ENCODE data around the gene HEPACAM.

Gene HEPACAM

DNA sequence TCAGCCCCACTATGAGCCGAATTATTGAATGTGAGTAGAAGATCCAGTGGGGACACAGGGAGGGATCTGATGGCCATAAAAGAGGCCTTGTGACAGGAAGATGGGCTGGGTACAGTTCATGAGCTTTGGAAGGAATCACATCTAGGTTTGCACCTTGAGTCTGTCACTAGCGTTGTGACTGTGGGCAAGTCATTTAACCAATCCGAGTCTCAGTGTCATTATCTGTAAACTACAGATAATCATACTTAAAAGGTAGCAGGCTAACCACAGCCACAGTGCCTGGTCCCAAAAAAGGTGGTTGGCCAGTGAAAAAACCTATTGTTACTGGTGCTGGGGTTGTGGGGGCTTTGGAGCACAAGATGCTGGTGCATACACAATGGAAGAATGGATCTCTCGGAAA lies 13.0 kb downstream of the HEPACAM start:
- no peaks in the 10 kb centered on the region for H3K27me3 ChIP-seq (ENCODE audit: insufficient read depth, low read length, poor library complexity)
- no peak overlapping the region for H3K4me2 ChIP-seq (ENCODE audit: insufficient read depth, low read length)
- H3K4me3 ChIP-seq (ENCODE audit: low read depth in 1 of 2, low read length in 2 of 2), result no peak overlapping the region
- H3K9me3 ChIP-seq (ENCODE audit: insufficient read depth, low read length, severe bottlenecking), result no peaks in the 10 kb centered on the region
- TF ChIP-seq, protein P1, sequence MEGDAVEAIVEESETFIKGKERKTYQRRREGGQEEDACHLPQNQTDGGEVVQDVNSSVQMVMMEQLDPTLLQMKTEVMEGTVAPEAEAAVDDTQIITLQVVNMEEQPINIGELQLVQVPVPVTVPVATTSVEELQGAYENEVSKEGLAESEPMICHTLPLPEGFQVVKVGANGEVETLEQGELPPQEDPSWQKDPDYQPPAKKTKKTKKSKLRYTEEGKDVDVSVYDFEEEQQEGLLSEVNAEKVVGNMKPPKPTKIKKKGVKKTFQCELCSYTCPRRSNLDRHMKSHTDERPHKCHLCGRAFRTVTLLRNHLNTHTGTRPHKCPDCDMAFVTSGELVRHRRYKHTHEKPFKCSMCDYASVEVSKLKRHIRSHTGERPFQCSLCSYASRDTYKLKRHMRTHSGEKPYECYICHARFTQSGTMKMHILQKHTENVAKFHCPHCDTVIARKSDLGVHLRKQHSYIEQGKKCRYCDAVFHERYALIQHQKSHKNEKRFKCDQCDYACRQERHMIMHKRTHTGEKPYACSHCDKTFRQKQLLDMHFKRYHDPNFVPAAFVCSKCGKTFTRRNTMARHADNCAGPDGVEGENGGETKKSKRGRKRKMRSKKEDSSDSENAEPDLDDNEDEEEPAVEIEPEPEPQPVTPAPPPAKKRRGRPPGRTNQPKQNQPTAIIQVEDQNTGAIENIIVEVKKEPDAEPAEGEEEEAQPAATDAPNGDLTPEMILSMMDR (IDR thresholded peaks at IDR 0.05; ENCODE audit: borderline replicate concordance, extremely low read depth, low read length, poor library complexity, severe bottlenecking), result no peak
- no peak for TF ChIP-seq EZH2 (IDR thresholded peaks at IDR 0.05; ENCODE audit: borderline replicate concordance, low read depth, low read length, severe bottlenecking)
- no peak for DNase-seq
- H3K27ac ChIP-seq (ENCODE audit: low read length), result no peak overlapping the region
- no peak for ATAC-seq (ENCODE audit: insufficient read depth, low read depth)
- H3K4me1 ChIP-seq (ENCODE audit: insufficient read depth, low read length), result no peaks in the 10 kb centered on the region
- H2AFZ ChIP-seq (ENCODE audit: low read depth, low read length), result no peak overlapping the region
- no peak overlapping the region for H3K9ac ChIP-seq (ENCODE audit: low read depth, low read length)
- no peaks in the 10 kb centered on the region for H3K79me2 ChIP-seq (ENCODE audit: insufficient read depth, low read length)
- H4K20me1 ChIP-seq (ENCODE audit: insufficient read depth, low read length), result no peaks in the 10 kb centered on the region
- no peaks in the 10 kb centered on the region for H3K36me3 ChIP-seq (ENCODE audit: insufficient read depth, low read length)

DNA sequence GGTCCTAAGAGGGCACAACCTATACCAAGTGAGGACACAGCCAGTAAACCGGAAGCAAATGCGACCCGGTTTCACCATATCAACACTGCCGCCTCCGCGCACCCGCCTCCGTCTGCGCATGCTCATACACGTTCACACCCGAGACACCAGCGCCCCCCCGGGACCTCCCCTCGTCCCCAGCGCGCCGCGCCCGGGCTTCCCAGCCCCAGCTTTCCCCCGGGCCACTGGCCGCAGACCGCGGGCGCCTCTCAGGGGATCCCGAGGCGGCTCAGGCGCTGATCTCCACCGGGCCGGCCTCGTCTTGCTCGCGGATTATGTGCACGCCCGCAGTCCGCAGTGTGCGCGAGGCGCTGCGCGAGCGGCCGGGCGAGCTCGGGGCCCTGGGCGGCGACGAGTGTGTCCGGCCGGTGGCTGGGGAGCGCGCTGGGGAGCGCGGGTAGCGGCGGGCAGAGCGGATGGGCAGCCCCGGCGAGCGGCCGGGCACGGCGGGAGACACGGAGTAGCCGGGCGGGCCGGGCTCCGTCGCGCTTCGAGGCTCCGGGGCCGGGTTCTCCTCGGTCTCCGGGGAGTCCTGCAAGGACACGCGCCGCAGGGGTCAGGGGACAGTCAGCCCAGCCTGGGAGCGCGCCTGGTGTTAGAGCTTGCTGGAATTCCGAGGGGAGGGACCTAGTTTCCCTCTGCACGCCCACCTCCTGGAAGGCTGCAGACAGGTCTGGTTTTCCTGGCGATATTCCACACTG lies 14.8 kb downstream of the HEPACAM start:
- DNase-seq (no peak), ATAC-seq (ENCODE audit: insufficient read depth, low read depth) (no peak)
- TF ChIP-seq, protein P1 (IDR thresholded peaks at IDR 0.05; ENCODE audit: borderline replicate concordance, extremely low read depth, low read length, poor library complexity, severe bottlenecking), result no peak
- Histone ChIP-seq H3K79me2 (ENCODE audit: insufficient read depth, low read length) (no peaks in the 10 kb centered on the region), H3K9ac (ENCODE audit: low read depth, low read length) (no peak overlapping the region), H2AFZ (ENCODE audit: low read depth, low read length) (no peak overlapping the region), H3K27me3 (ENCODE audit: insufficient read depth, low read length, poor library complexity) (no peaks in the 10 kb centered on the region), H3K9me3 (ENCODE audit: insufficient read depth, low read length, severe bottlenecking) (no peaks in the 10 kb centered on the region), H3K36me3 (ENCODE audit: insufficient read depth, low read length) (no peaks in the 10 kb centered on the region), H4K20me1 (ENCODE audit: insufficient read depth, low read length) (no peaks in the 10 kb centered on the region), H3K27ac (ENCODE audit: low read length) (no peak overlapping the region), H3K4me1 (ENCODE audit: insufficient read depth, low read length) (no peaks in the 10 kb centered on the region), H3K4me3 (ENCODE audit: low read depth in 1 of 2, low read length in 2 of 2) (no peak overlapping the region), H3K4me2 (ENCODE audit: insufficient read depth, low read length) (no peak overlapping the region)

DNA sequence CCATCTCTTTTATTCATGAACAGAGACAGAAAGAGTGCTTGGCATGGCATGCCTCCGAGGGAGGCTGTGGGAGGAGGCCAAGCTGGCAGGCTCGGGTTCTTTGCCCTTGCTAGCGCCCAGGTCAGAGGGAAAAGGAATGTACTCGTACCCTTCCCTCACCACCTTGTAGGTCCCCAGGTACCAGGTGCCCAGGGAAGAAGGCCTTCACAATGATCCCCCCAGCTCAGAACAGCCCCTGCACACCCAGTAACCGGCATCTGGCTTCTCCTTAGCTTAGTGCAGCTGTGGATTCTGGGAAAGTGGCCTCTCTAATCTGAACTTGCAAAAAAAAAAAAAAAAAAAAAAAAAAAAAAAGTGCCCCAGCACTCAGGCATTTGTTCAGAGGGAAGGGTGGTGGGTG lies 15.5 kb downstream of the HEPACAM start:
- Histone ChIP-seq H4K20me1 (ENCODE audit: insufficient read depth, low read length) (no peaks in the 10 kb centered on the region), H3K4me3 (ENCODE audit: low read depth in 1 of 2, low read length in 2 of 2) (no peak overlapping the region), H3K9ac (ENCODE audit: low read depth, low read length) (no peak overlapping the region), H3K27me3 (ENCODE audit: insufficient read depth, low read length, poor library complexity) (no peaks in the 10 kb centered on the region), H3K27ac (ENCODE audit: low read length) (no peak overlapping the region), H3K4me2 (ENCODE audit: insufficient read depth, low read length) (no peak overlapping the region), H3K36me3 (ENCODE audit: insufficient read depth, low read length) (no peaks in the 10 kb centered on the region), H3K79me2 (ENCODE audit: insufficient read depth, low read length) (no peaks in the 10 kb centered on the region), H2AFZ (ENCODE audit: low read depth, low read length) (no peak overlapping the region), H3K9me3 (ENCODE audit: insufficient read depth, low read length, severe bottlenecking) (no peaks in the 10 kb centered on the region), H3K4me1 (ENCODE audit: insufficient read depth, low read length) (no peaks in the 10 kb centered on the region)
- ATAC-seq (ENCODE audit: insufficient read depth, low read depth) (no peak), DNase-seq (no peak)
- TF ChIP-seq, protein P1 (IDR thresholded peaks at IDR 0.05; ENCODE audit: borderline replicate concordance, extremely low read depth, low read length, poor library complexity, severe bottlenecking), result no peak
- TF ChIP-seq EZH2 (IDR thresholded peaks at IDR 0.05; ENCODE audit: borderline replicate concordance, low read depth, low read length, severe bottlenecking), result no peak

All from DND-41 (cell line).